Coronary artery (tissue), 2 donors: Measurements from ENCODE around the gene FARP1.

Experiments
- DNase-seq: peaks from one replicate; pipeline ENCODE4 v3.0.0-alpha.2; 2017; ENCODE audit warnings: low spot score
- H3K27ac ChIP-seq, 2 donors: fragments of 200-600 bp; sonication (generic); one replicate each; pipeline ENCODE4 v1.5.1; 2016 to 2019
- H3K4me3 ChIP-seq: fragments of 200-600 bp; sonication (generic); 2 replicates; pipeline ENCODE4 v1.5.1; 2016; ENCODE audit warnings: mild to moderate bottlenecking, moderate library complexity
- CTCF ChIP-seq: fragments of 200-600 bp; sonication (generic); IDR thresholded peaks from one replicate; pipeline ENCODE4 v1.5.1; 2019; ENCODE audit warnings: antibody characterized with exemption

FARP1 gene

DNA sequence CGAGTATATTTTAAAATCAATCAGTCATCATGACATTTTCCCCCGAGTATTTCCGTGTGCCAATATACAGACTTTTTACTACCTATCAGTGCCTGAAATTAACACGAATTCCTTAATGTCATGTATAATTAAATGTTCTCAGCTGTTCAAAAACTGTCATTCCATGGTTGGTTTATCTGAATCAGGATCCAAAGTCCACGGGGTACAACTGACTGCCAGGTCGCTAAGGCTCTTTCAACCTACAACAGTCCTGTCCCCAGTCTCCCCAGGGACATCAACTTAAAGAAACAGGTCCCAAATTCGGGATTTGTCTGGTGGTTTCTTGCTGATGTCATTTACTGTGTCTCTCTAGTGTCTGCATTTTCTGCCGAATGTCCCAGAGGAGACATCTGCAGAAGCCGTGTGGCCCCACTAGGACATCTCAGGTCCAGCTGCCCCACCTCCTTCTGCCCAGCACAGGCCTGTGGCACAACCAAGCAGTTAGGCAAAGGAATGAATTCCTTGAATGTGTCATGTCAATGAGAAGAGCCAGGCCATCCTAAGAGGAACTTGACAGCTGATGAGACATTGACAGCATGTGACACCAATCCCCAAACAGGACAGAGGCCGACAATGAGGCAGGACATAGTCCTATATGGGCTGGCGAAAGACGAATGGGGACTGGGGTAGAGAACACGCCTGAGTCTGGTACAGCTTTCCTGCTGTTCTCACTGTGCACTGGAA lies 324.5 kb downstream of the FARP1 start:
- DNase-seq, result no peak
- TF ChIP-seq CTCF, result no peak
- peak overlapping the region in 1 of 2 donors; percentile 15 for H3K27ac ChIP-seq
- no peak overlapping the region for H3K4me3 ChIP-seq

GRCh38 chr13:98468361-98468760 lies 325.5 kb downstream of the FARP1 start:
- no peak overlapping the region for H3K27ac ChIP-seq
- H3K4me3 ChIP-seq, result no peak overlapping the region
- no peak for TF ChIP-seq CTCF
- DNase-seq, result no peak

DNA sequence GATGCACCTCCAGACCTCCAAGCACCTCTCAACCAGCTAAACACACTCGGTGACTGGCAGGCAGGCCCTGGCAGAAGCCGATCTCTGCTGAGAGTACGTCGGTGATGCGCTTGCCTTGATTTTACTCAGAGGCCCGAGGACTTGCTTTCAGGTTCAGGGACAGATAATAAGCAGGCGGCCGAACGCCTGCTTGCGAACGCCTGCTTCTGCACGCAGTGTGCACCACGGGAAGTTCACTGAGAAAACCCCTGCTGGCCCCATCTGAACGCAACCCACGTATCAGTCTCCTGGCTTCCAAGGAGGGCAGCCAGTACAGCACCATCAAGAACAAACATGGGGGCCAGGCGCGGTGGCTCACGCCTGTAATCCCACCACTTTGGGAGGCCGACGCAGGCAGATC lies 326.0 kb downstream of the FARP1 start:
- TF ChIP-seq CTCF, result no peak
- no peak overlapping the region for H3K27ac ChIP-seq
- peak; percentile 47 for DNase-seq
- no peak overlapping the region for H3K4me3 ChIP-seq

- no peak overlapping the region for H3K4me3 ChIP-seq
- H3K27ac ChIP-seq, result no peak overlapping the region
- TF ChIP-seq CTCF, result no peak
- no peak for DNase-seq
Measured at GRCh38 chr13:98470920-98471319, 328.0 kb downstream of the FARP1 start.

DNA sequence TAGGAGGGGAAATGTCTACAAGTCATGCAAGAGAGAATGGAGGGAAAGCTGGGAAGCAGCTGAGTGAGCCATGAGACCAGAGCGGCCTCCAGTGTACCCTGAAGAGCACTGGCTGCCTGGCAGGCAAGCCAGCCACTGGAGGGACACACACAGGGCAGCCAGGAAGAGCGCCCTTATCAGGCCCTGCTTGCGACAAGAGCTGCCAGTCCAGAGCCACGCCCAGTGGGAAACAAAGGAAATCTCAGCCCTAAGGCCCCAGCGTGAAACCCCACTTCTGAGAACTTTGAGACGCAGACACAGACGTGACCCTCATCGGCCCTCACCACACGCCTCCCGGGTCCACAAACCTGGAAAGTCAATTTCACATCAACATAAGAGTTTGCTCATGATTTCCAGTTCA lies 329.0 kb downstream of the FARP1 start:
- Histone ChIP-seq H3K4me3 (no peak overlapping the region), H3K27ac (no peak overlapping the region)
- DNase-seq, result no peak
- TF ChIP-seq CTCF, result no peak

DNA sequence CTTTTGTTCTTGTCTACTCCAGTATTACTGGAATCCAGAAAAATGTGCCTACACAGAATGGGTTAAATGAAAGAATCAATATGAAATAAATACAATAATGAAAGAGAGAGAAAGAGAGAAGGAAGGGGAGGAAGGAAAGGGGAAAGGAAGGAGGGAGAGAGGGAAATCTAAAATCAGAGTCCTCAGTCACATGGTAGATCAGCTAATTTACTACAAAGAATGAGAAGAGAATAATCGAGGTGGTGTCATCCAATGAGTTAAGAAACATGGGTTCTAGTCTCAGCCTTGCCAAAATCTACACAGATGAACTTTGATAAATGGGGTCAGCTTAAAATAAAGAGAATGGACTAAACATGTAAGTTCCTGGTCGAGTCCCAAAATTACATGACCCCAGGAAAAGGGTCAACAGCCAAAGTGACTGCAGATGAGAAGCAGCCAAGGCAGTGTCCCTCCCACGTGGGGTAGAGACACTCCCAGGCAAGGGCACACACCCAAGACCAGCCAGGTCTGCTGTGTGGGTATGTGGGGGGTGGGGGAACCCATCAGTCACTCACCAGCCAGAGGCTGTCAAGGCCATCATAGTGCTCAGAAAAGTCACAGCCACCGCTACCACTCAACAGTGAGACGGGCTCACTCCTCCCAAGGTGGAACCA lies 330.4 kb downstream of the FARP1 start:
- H3K4me3 ChIP-seq, result no peak overlapping the region
- TF ChIP-seq CTCF, result no peak
- H3K27ac ChIP-seq, result no peak overlapping the region
- DNase-seq, result no peak

DNA sequence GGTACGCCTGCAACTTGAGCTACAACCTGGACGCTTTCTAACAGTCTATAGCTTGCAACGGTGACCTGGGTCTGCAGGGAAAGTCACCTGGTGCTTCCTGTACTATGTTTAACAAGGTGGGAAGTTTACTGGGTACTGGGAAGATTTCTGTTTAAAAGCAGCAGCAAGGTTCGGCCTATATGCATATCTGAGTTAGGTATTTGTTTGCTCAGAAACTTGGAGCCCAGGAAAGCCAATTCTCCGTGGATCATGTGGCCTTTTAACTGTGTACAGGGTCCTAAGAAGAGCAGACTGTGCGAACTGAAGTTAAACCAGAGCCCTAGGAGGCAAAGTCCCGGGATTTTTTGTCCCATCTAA lies 330.9 kb downstream of the FARP1 start:
- Histone ChIP-seq H3K27ac (no peak overlapping the region), H3K4me3 (no peak overlapping the region)
- DNase-seq, result no peak
- TF ChIP-seq CTCF, result no peak
